HepG2 (cell line): ENCODE measurements around the gene KDM6B. TPM values are rescaled to one million over a fixed set of nuclear protein-coding genes. Genes with fewer than 3 reads are reported as not detected.

Experiments used
- ATF1 ChIP-seq: IDR thresholded peaks from 2 replicates; pipeline ENCODE4 v1.6.1; 2016; ENCODE audit warnings: mild to moderate bottlenecking, control low read depth
- FOXC1 ChIP-seq: sonication (generic); formaldehyde crosslinking; IDR thresholded peaks from 2 replicates; pipeline ENCODE4 v1.8.0; 2022; ENCODE audit warnings: mild to moderate bottlenecking, missing genetic modification reagents, borderline replicate concordance
- KMT2A ChIP-seq: sonication (generic); formaldehyde crosslinking; IDR thresholded peaks from 2 replicates; pipeline ENCODE4 v1.4.0; 2020; ENCODE audit warnings: missing genetic modification reagents
- MAFK ChIP-seq, 2 experiments: IDR thresholded peaks in 1 of 2; conservative IDR thresholded peaks in 1 of 2; 2 replicates each; pipeline ENCODE4 v1.6.1; 2011; ENCODE audit warnings: improper control_type of control experiment in 2 of 2, low read length in 2 of 2
- MYNN ChIP-seq: sonication (generic); formaldehyde crosslinking; IDR thresholded peaks from 2 replicates; pipeline ENCODE4 v1.4.0; 2020; ENCODE audit warnings: mild to moderate bottlenecking, low read depth, missing genetic modification reagents
- NFKBIZ ChIP-seq: IDR thresholded peaks from 2 replicates; pipeline ENCODE4 v1.6.1; 2018; ENCODE audit warnings: missing genetic modification reagents, missing compliant biosample characterization
- TAF15 ChIP-seq: fragments of 200-400 bp; formaldehyde crosslinking; IDR thresholded peaks from one replicate; pipeline ENCODE4 v1.6.1; 2018; ENCODE audit warnings: mild to moderate bottlenecking, low read depth, low read length; ENCODE audit not compliant: poor library complexity, severe bottlenecking
- ZBTB7B ChIP-seq: sonication (generic); formaldehyde crosslinking; IDR thresholded peaks from 2 replicates; pipeline ENCODE4 v1.4.0; 2020; ENCODE audit warnings: missing genetic modification reagents
- ZNF496 ChIP-seq: sonication (generic); formaldehyde crosslinking; IDR thresholded peaks from 2 replicates; pipeline ENCODE4 v1.8.1; 2023; ENCODE audit warnings: mild to moderate bottlenecking, moderate library complexity, missing genetic modification reagents; ENCODE audit not compliant: insufficient replicate concordance
- ZNF567 ChIP-seq: sonication (generic); formaldehyde crosslinking; IDR thresholded peaks from 2 replicates; pipeline ENCODE4 v1.8.1; 2023; ENCODE audit warnings: mild to moderate bottlenecking, missing genetic modification reagents, borderline replicate concordance
- ZNF570 ChIP-seq: sonication (generic); formaldehyde crosslinking; IDR thresholded peaks from 2 replicates; pipeline ENCODE4 v1.4.0; 2020; ENCODE audit warnings: mild to moderate bottlenecking, missing genetic modification reagents, borderline replicate concordance
- polyA plus RNA-seq, 8 experiments: library from polyadenylated mRNA; depleted of rRNA in 3 of 8; stranded (reverse) in 7 of 8; unstranded in 1 of 8; fragments of >200 nt; fragmentation: Illumina TruSeq in 4 of 8; extraction: Trizol in 4 of 8; gene quantifications; 2 replicates each; pipeline versions ENCODE4 v1.2.1 to v1.2.3, GENCODE V29; 2011 to 2016; ENCODE audit warnings: low read depth in 4 of 8, missing spikeins in 1 of 8, mixed read lengths in 1 of 8; ENCODE audit not compliant: insufficient read depth in 1 of 8
- total RNA-seq, 5 experiments: library from RNA; depleted of rRNA; stranded (reverse); fragments of >200 nt; fragmentation: Illumina TruSeq; extraction: Trizol; gene quantifications; 2 replicates each; pipeline ENCODE4 v1.2.3, GENCODE V29; 2016; ENCODE audit warnings: low read depth in 1 of 5
- TF ChIP-seq, protein P1 (sequence below): sonication (generic); formaldehyde crosslinking; IDR thresholded peaks from 2 replicates; pipeline ENCODE4 v1.5.0; 2020; ENCODE audit warnings: mild to moderate bottlenecking, missing genetic modification reagents
- TF ChIP-seq, protein P2 (sequence below): fragments of 450-650 bp; IDR thresholded peaks from 2 replicates; pipeline ENCODE4 v1.6.1; 2016
- TF ChIP-seq, protein P3 (sequence below): IDR thresholded peaks from 2 replicates; pipeline ENCODE4 v1.6.1; 2012; ENCODE audit warnings: inconsistent platforms
- TF ChIP-seq, protein P4 (sequence below): sonication (generic); formaldehyde crosslinking; IDR thresholded peaks from 2 replicates; pipeline ENCODE4 v1.9.0; 2022; ENCODE audit warnings: missing genetic modification reagents, mild to moderate bottlenecking, borderline replicate concordance
- TF ChIP-seq, protein P5 (sequence below), 2 experiments: fragments of 450-650 bp in 1 of 2; sonication (generic) in 1 of 2; formaldehyde crosslinking; IDR thresholded peaks; 2 replicates each; pipeline versions ENCODE4 v1.5.0 to v1.8.0; 2020 to 2022; ENCODE audit warnings: mild to moderate bottlenecking in 1 of 2, missing genetic modification reagents in 1 of 2
- TF ChIP-seq, protein P6 (sequence below): sonication (generic); formaldehyde crosslinking; IDR thresholded peaks from 2 replicates; pipeline ENCODE4 v1.5.0; 2020; ENCODE audit warnings: mild to moderate bottlenecking, missing genetic modification reagents
- TF ChIP-seq, protein P7 (sequence below): sonication (generic); formaldehyde crosslinking; IDR thresholded peaks from 2 replicates; pipeline ENCODE4 v1.4.0; 2020; ENCODE audit warnings: mild to moderate bottlenecking, missing genetic modification reagents

KDM6B gene
- total and polyA plus RNA-seq, 2 of the 13 experiments (the other 11 are each of a cell fraction or from before 2014, with no cell fraction given) = 1.3 to 2.1 TPM

DNA sequence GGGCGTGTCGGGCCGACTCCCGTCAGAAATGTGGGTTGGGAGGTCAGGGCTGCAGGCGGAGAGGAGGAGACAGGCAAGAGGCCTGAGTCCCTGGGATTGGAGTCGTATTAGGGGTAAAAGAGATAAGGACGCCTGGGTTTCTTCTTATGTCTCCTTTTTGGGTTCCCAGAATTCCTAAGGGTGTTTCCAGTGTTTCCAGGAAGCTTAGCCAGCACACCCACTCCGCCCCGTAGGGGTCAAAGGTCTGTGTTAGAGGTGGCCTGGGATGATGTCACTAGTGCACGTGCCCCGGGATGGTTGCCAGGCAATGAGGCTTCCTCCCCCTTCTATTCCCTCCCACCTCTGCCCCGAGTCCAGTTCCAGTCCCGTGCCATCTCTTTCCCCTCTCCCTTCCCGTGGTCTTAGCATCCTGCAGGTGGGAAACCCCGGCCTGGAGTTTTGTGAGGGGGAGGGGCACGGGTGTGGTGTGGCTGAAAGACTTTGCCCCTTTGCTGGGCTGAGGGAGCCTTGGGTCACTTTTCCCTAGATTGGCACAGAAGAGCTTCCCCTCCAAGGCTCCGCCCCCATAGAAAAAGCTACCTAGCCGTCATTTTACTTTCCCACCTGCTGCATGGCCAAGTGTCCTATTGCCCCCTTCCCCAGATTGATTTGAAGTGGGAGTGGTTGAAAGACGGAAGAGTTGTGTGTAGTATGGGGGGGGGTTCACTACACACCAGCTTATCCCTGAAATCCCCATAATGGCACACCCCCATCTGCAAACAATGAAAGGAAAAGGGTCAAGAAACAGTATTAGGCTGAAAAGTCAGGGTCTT is 2.8 kb downstream of the KDM6B start (continued):
- TF ChIP-seq ZBTB7B (peak; percentile 90), ZNF567 (no peak), FOXC1 (CRISPR knock-in tag) (peak; percentile 88), ATF1 (CRISPR knock-in tag) (peak; percentile 81), ZNF570 (CRISPR knock-in tag) (no peak), TAF15 (peak; percentile 1), NFKBIZ (CRISPR knock-in tag) (peak; percentile 91), ZNF496 (CRISPR knock-in tag) (no peak), MYNN (CRISPR knock-in tag) (no peak), MAFK (conservative IDR thresholded peaks at IDR 0.05 in 1 of 2, IDR thresholded peaks at IDR 0.05 in 1 of 2; ENCODE audit: low read length in 2 of 2) (no peak; a peak in 1 of 4 replicates), KMT2A (CRISPR knock-in tag) (peak; percentile 51)
- TF ChIP-seq, protein P1, sequence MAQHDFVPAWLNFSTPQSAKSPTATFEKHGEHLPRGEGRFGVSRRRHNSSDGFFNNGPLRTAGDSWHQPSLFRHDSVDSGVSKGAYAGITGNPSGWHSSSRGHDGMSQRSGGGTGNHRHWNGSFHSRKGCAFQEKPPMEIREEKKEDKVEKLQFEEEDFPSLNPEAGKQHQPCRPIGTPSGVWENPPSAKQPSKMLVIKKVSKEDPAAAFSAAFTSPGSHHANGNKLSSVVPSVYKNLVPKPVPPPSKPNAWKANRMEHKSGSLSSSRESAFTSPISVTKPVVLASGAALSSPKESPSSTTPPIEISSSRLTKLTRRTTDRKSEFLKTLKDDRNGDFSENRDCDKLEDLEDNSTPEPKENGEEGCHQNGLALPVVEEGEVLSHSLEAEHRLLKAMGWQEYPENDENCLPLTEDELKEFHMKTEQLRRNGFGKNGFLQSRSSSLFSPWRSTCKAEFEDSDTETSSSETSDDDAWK (CRISPR knock-in tag) = no peak
- TF ChIP-seq, protein P2, sequence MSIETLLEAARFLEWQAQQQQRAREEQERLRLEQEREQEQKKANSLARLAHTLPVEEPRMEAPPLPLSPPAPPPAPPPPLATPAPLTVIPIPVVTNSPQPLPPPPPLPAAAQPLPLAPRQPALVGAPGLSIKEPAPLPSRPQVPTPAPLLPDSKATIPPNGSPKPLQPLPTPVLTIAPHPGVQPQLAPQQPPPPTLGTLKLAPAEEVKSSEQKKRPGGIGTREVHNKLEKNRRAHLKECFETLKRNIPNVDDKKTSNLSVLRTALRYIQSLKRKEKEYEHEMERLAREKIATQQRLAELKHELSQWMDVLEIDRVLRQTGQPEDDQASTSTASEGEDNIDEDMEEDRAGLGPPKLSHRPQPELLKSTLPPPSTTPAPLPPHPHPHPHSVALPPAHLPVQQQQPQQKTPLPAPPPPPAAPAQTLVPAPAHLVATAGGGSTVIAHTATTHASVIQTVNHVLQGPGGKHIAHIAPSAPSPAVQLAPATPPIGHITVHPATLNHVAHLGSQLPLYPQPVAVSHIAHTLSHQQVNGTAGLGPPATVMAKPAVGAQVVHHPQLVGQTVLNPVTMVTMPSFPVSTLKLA = peak; percentile 93
- TF ChIP-seq, protein P3, sequence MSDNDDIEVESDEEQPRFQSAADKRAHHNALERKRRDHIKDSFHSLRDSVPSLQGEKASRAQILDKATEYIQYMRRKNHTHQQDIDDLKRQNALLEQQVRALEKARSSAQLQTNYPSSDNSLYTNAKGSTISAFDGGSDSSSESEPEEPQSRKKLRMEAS = peak; percentile 93
- TF ChIP-seq, protein P4, sequence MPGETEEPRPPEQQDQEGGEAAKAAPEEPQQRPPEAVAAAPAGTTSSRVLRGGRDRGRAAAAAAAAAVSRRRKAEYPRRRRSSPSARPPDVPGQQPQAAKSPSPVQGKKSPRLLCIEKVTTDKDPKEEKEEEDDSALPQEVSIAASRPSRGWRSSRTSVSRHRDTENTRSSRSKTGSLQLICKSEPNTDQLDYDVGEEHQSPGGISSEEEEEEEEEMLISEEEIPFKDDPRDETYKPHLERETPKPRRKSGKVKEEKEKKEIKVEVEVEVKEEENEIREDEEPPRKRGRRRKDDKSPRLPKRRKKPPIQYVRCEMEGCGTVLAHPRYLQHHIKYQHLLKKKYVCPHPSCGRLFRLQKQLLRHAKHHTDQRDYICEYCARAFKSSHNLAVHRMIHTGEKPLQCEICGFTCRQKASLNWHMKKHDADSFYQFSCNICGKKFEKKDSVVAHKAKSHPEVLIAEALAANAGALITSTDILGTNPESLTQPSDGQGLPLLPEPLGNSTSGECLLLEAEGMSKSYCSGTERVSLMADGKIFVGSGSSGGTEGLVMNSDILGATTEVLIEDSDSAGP = peak; percentile 99
- TF ChIP-seq, protein P5, sequence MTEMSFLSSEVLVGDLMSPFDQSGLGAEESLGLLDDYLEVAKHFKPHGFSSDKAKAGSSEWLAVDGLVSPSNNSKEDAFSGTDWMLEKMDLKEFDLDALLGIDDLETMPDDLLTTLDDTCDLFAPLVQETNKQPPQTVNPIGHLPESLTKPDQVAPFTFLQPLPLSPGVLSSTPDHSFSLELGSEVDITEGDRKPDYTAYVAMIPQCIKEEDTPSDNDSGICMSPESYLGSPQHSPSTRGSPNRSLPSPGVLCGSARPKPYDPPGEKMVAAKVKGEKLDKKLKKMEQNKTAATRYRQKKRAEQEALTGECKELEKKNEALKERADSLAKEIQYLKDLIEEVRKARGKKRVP (CRISPR knock-in tag; IDR thresholded peaks at IDR 0.05) = peak in 1 of 2 experiments; percentile 92; a peak in 2 of 4 replicates
- TF ChIP-seq, protein P6, sequence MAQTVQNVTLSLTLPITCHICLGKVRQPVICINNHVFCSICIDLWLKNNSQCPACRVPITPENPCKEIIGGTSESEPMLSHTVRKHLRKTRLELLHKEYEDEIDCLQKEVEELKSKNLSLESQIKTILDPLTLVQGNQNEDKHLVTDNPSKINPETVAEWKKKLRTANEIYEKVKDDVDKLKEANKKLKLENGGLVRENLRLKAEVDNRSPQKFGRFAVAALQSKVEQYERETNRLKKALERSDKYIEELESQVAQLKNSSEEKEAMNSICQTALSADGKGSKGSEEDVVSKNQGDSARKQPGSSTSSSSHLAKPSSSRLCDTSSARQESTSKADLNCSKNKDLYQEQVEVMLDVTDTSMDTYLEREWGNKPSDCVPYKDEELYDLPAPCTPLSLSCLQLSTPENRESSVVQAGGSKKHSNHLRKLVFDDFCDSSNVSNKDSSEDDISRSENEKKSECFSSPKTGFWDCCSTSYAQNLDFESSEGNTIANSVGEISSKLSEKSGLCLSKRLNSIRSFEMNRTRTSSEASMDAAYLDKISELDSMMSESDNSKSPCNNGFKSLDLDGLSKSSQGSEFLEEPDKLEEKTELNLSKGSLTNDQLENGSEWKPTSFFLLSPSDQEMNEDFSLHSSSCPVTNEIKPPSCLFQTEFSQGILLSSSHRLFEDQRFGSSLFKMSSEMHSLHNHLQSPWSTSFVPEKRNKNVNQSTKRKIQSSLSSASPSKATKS (CRISPR knock-in tag) = no peak
- TF ChIP-seq, protein P7, sequence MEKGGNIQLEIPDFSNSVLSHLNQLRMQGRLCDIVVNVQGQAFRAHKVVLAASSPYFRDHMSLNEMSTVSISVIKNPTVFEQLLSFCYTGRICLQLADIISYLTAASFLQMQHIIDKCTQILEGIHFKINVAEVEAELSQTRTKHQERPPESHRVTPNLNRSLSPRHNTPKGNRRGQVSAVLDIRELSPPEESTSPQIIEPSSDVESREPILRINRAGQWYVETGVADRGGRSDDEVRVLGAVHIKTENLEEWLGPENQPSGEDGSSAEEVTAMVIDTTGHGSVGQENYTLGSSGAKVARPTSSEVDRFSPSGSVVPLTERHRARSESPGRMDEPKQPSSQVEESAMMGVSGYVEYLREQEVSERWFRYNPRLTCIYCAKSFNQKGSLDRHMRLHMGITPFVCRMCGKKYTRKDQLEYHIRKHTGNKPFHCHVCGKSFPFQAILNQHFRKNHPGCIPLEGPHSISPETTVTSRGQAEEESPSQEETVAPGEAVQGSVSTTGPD (CRISPR knock-in tag) = 0 out of 2 replicates have a peak, but pooled peaks have one; percentile 40
